GM12891 (cell line): ENCODE measurements around the gene GATAD2A.

ENCODE experiments used
- POLR2A ChIP-seq: IDR thresholded peaks from 2 replicates; pipeline ENCODE4 v1.6.1; 2011; ENCODE audit warnings: low read depth, low read length, control low read depth
- POLR2AphosphoS5 ChIP-seq: IDR thresholded peaks from 2 replicates; pipeline ENCODE4 v1.6.1; 2011; ENCODE audit warnings: low read depth, low read length, control low read depth
- SPI1 ChIP-seq: IDR thresholded peaks from 2 replicates; pipeline ENCODE4 v1.6.1; 2011; ENCODE audit warnings: low read depth, low read length, control low read depth

DNA sequence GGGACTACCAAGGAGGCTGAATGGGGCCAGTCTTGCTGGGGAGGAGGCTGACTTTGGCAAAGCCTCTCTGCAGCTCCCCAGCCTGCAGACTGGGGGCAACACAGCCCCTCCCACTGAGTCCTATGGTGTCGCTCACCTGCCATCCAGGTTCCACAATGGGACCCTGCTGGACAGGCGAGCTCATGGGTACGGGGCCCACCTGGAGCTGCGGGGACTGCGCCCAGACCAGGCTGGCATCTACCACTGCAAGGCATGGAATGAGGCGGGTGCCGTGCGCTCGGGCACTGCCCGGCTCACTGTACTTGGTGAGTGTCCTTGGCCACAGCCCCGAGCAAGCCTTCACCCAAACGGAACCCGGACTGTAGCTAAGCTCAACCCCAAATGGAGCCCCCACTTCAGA is 137.6 kb downstream of the GATAD2A start:
- no peak for TF ChIP-seq POLR2A
- TF ChIP-seq POLR2AphosphoS5: no peak
- TF ChIP-seq SPI1: no peak
